ENCODE results near the gene TPRKB.
A peak's percentile ranks its signal among the peaks of the same experiment; 100 is the strongest.
"Not testable (repeated sequence)": the region's sequence is repeated elsewhere in the genome, so short reads cannot be mapped to it uniquely, and the experiment has no call there.

TPRKB gene

GRCh38 chr2:73736378-73736777 is 767 bp downstream of the TPRKB start:
- no peak for DNase-seq

GRCh38 chr2:73730810-73731209 is 6.3 kb downstream of the TPRKB start:
- no peak for DNase-seq

GRCh38 chr2:73728711-73729110 is 8.4 kb downstream of the TPRKB start:
- DNase-seq: no peak

- no peak for DNase-seq
These were observed 9.1 kb downstream of the TPRKB start for GRCh38 chr2:73728043-73728442.

- not testable (repeated sequence) for DNase-seq
These were observed 10.5 kb downstream of the TPRKB start for GRCh38 chr2:73726657-73727056.

- no peak for DNase-seq
These were observed 18.1 kb downstream of the TPRKB start for GRCh38 chr2:73718851-73719621.

GRCh38 chr2:73718421-73718820 is 18.7 kb downstream of the TPRKB start:
- DNase-seq: no peak

GRCh38 chr2:73717695-73718094 is 19.4 kb downstream of the TPRKB start:
- not testable (repeated sequence) for DNase-seq

- no peak for DNase-seq
These were observed 19.9 kb downstream of the TPRKB start for GRCh38 chr2:73717251-73717606.

GRCh38 chr2:73716543-73717250 is 20.4 kb downstream of the TPRKB start:
- DNase-seq: peak; percentile 41

- DNase-seq: no peak
These were observed 23.1 kb downstream of the TPRKB start for GRCh38 chr2:73714091-73714490.

- DNase-seq: no peak
These were observed 28.6 kb downstream of the TPRKB start for GRCh38 chr2:73708527-73708926.

GRCh38 chr2:73707636-73708035 is 29.5 kb downstream of the TPRKB start:
- no peak for DNase-seq

- no peak for DNase-seq
These were observed 30.1 kb downstream of the TPRKB start for GRCh38 chr2:73707058-73707457.

- no peak for DNase-seq
These were observed 32.1 kb downstream of the TPRKB start for GRCh38 chr2:73705091-73705490.

- no peak for DNase-seq
These were observed 32.9 kb downstream of the TPRKB start for GRCh38 chr2:73704285-73704684.

GRCh38 chr2:73703675-73704074 is 33.5 kb downstream of the TPRKB start:
- no peak for DNase-seq

GRCh38 chr2:73702852-73703493 is 34.2 kb downstream of the TPRKB start:
- DNase-seq: not testable (repeated sequence)

- no peak for DNase-seq
These were observed 35.0 kb downstream of the TPRKB start for GRCh38 chr2:73701968-73702665.

- not testable (repeated sequence) for DNase-seq
These were observed 35.7 kb downstream of the TPRKB start for GRCh38 chr2:73701448-73701765.

- no peak for DNase-seq
These were observed 36.3 kb downstream of the TPRKB start for GRCh38 chr2:73700661-73701447.

GRCh38 chr2:73700131-73700611 is 37.0 kb downstream of the TPRKB start:
- no peak for DNase-seq

- no peak for DNase-seq
These were observed 37.7 kb downstream of the TPRKB start for GRCh38 chr2:73699437-73699836.

Data from fibroblast of skin of right biceps (primary cell).